PC-9 (cell line): Measurements from ENCODE around the gene LIF. TPM values are rescaled to one million over a fixed set of nuclear protein-coding genes. Genes with fewer than 3 reads are reported as not detected.
A peak's percentile ranks its signal among the peaks of the same experiment; 100 is the strongest.
"Not testable (repeated sequence)": the region's sequence is repeated elsewhere in the genome, so short reads cannot be mapped to it uniquely, and the experiment has no call there.

Experiments
- BruUV-seq: library from RNA; stranded (reverse); fragments of 400-500 nt; replicated peaks from 2 replicates; lab custom pipeline; 2021; lab: Mats Ljungman, UMichigan
- CTCF ChIA-PET: fragments of 300-600 bp; sonication (Branson Sonifier 250); formaldehyde crosslinking; loops from one replicate; lab custom pipeline; 2022; ENCODE audit warnings: antibody characterized with exemption; lab: Charles Lee
- POLR2A ChIA-PET: fragments of 300-600 bp; sonication (Branson Sonifier 250); formaldehyde crosslinking; loops from one replicate; lab custom pipeline; 2022; ENCODE audit warnings: antibody characterized with exemption; ENCODE audit not compliant: unreplicated experiment; lab: Charles Lee
- DNase-seq, 2 experiments: peaks; one replicate each; pipeline versions ENCODE4 v3.0.0 to v3.0.0-alpha.2; 2015 to 2022; ENCODE audit warnings: mixed read lengths in 1 of 2
- H2AFZ ChIP-seq: fragments of 200-600 bp; sonication (generic); 2 replicates; pipeline ENCODE4 v1.8.1; 2017; ENCODE audit warnings: antibody characterized with exemption
- H3F3A ChIP-seq: fragments of 200-600 bp; sonication (generic); 2 replicates; pipeline ENCODE4 v1.8.1; 2017; ENCODE audit warnings: antibody characterized with exemption, mild to moderate bottlenecking, low read depth; ENCODE audit not compliant: insufficient read depth
- H3K27ac ChIP-seq: fragments of 200-600 bp; sonication (generic); 2 replicates; pipeline ENCODE4 v1.6.1; 2016; ENCODE audit warnings: mixed run types
- H3K27me3 ChIP-seq: fragments of 200-600 bp; sonication (generic); 2 replicates; pipeline ENCODE4 v1.6.1; 2016; ENCODE audit warnings: low read depth, mixed run types; ENCODE audit not compliant: insufficient read depth
- H3K36me3 ChIP-seq: fragments of 200-600 bp; sonication (generic); 2 replicates; pipeline ENCODE4 v1.6.1; 2016; ENCODE audit warnings: low read depth, mixed run types
- H3K4me1 ChIP-seq: fragments of 200-600 bp; sonication (generic); replicated peaks from 2 replicates; pipeline ENCODE4 v1.6.1; 2016; ENCODE audit warnings: mixed run types; ENCODE audit not compliant: insufficient read depth
- H3K4me2 ChIP-seq: fragments of 200-600 bp; sonication (generic); 2 replicates; pipeline ENCODE4 v1.6.1; 2017; ENCODE audit warnings: mixed run types
- H3K4me3 ChIP-seq: fragments of 200-600 bp; sonication (generic); 2 replicates; pipeline ENCODE4 v1.6.1; 2016; ENCODE audit warnings: mixed run types
- H3K79me2 ChIP-seq: fragments of 200-600 bp; sonication (generic); 2 replicates; pipeline ENCODE4 v1.6.1; 2017; ENCODE audit warnings: low read depth, mixed run types
- H3K9me2 ChIP-seq: fragments of 200-600 bp; sonication (generic); 2 replicates; pipeline ENCODE4 v1.8.1; 2017; ENCODE audit warnings: mild to moderate bottlenecking; ENCODE audit not compliant: insufficient read depth
- H3K9me3 ChIP-seq: fragments of 200-600 bp; sonication (generic); 2 replicates; pipeline ENCODE4 v1.8.1; 2016; ENCODE audit warnings: low read depth; ENCODE audit not compliant: insufficient read depth
- H4K20me1 ChIP-seq: fragments of 200-600 bp; sonication (generic); 2 replicates; pipeline ENCODE4 v1.8.1; 2017; ENCODE audit not compliant: insufficient read depth
- EZH2 ChIP-seq: fragments of 200-600 bp; sonication (generic); IDR thresholded peaks from 2 replicates; pipeline ENCODE4 v1.8.0; 2017; ENCODE audit warnings: antibody characterized with exemption, low read depth
- intact Hi-C: fragments of 100-400 bp; cut with micrococcal nuclease; formaldehyde crosslinking; loops from one replicate; pipeline ENCODE4 v1.10.0; 2022; ENCODE audit not compliant: unreplicated experiment
- total RNA-seq: library from RNA; stranded (reverse); gene quantifications from 2 replicates; pipeline ENCODE4 v1.2.3, GENCODE V29; 2021
- TF ChIP-seq, protein P1 (sequence below): fragments of 200-600 bp; sonication (generic); conservative IDR thresholded peaks from 2 replicates; pipeline ENCODE4 v1.6.1; 2017; ENCODE audit warnings: mixed run types, antibody characterized with exemption, mild to moderate bottlenecking, moderate library complexity

The LIF gene
- total RNA-seq, 1 experiment from 2014 or later, result 17.4 TPM

DNA sequence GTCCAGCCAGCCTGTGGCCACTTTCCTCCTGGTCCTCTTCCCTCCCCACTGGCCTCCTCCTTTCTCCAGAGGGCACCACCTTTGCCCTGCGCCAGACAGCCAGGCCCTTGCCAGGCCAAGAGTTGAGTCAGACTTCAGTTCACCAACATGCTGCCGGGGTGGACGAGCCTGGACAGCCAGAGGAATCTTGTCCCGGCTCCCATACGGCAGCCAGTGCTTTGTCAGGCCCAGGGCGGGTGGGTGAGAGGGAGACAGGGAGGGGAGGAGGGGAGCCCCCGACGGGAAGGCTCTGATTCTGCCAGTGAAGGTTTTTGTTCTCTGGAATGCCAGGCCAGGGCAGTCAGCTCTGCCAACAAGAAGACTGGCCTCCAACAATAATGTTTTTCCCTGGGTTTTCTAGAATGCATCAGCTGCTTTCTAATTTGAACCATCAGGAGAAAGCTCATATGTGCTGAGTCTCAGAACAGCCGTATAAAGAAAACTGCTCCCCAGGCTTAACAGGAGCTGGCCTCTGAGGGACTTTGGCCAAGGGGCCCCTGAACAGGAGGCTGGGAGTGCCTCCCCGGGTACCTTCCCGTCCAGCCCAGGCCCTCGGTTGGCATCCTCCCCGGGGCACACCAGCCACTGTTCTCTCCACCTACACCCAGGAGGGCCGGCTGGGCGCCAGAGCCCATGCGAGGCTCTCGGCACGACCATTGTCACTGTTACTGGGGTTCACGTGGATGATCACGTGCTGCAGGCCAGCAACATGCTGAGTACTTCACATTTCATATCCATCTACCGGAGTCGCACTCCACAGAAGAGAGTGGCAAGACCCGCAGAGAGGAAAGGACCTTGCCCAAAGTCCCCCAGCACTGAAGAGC, 28.6 kb downstream of the LIF start:
- Histone ChIP-seq H3K27ac (no peak overlapping the region), H4K20me1 (no peaks in the 10 kb centered on the region), H3K9me3 (no peaks in the 10 kb centered on the region), H3K9me2 (no peaks in the 10 kb centered on the region), H3K36me3 (no peaks in the 10 kb centered on the region), H3K4me1 (peaks cover 41% of the 10 kb centered on the region), H3K79me2 (no peaks in the 10 kb centered on the region), H3K4me2 (no peak overlapping the region), H3K27me3 (no peaks in the 10 kb centered on the region), H3F3A (peaks cover 39% of the 10 kb centered on the region), H2AFZ (no peak overlapping the region), H3K4me3 (no peak overlapping the region)
- BruUV-seq, result no TSS peak
- TF ChIP-seq EZH2, result no peak
- TF ChIP-seq, protein P1, sequence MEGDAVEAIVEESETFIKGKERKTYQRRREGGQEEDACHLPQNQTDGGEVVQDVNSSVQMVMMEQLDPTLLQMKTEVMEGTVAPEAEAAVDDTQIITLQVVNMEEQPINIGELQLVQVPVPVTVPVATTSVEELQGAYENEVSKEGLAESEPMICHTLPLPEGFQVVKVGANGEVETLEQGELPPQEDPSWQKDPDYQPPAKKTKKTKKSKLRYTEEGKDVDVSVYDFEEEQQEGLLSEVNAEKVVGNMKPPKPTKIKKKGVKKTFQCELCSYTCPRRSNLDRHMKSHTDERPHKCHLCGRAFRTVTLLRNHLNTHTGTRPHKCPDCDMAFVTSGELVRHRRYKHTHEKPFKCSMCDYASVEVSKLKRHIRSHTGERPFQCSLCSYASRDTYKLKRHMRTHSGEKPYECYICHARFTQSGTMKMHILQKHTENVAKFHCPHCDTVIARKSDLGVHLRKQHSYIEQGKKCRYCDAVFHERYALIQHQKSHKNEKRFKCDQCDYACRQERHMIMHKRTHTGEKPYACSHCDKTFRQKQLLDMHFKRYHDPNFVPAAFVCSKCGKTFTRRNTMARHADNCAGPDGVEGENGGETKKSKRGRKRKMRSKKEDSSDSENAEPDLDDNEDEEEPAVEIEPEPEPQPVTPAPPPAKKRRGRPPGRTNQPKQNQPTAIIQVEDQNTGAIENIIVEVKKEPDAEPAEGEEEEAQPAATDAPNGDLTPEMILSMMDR, result no peak
- intact Hi-C loops, result no loop called here
- ChIA-PET POLR2A (interaction anchor here (0.7 kb wide), 1 partner anchor 705 kb away, joined by 3 read pairs; no protein-coding TSS in a partner anchor), CTCF (interaction anchor here (0.6 kb wide), 1 partner anchor 20 kb away, joined by 3 read pairs; no protein-coding TSS in a partner anchor)
- no peak for DNase-seq

DNA sequence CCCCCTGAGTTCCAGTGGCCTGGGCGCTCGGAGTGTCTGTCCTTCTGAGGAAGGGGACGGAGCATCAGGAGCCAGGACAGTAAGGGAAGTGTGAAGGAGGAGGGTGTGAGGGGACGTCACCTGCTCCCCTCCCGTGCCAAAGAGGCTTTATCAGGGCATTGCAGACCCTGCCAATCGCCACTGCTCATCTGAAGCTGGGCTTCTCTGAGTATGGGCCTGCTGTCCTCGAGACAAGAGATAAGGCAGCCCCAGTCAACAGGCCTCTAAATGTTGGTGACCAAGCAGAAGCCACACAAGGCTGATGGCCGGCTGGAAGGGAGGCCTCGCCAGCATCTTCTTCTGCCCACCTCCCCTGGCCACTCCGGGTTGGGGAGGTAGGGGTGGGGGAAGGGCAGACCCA, 29.8 kb downstream of the LIF start:
- H3F3A ChIP-seq, result peaks cover 45% of the 10 kb centered on the region
- H3K9me2 ChIP-seq, result no peaks in the 10 kb centered on the region
- H3K4me2 ChIP-seq, result no peak overlapping the region
- H3K4me3 ChIP-seq, result no peak overlapping the region
- CTCF ChIA-PET, result no interaction called here
- H4K20me1 ChIP-seq, result no peaks in the 10 kb centered on the region
- H3K9me3 ChIP-seq, result no peaks in the 10 kb centered on the region
- intact Hi-C loops, result no loop called here
- H3K36me3 ChIP-seq, result no peaks in the 10 kb centered on the region
- H3K4me1 ChIP-seq, result peaks cover 46% of the 10 kb centered on the region
- no peaks in the 10 kb centered on the region for H3K79me2 ChIP-seq
- H3K27ac ChIP-seq, result peak overlapping the region; percentile 98; the same call in 1 of the 2 replicates
- TF ChIP-seq, protein P1, result no peak
- no peak for TF ChIP-seq EZH2
- H3K27me3 ChIP-seq, result no peaks in the 10 kb centered on the region
- no peak for DNase-seq
- no TSS peak for BruUV-seq
- POLR2A ChIA-PET, result no interaction called here
- H2AFZ ChIP-seq, result no peak overlapping the region

DNA sequence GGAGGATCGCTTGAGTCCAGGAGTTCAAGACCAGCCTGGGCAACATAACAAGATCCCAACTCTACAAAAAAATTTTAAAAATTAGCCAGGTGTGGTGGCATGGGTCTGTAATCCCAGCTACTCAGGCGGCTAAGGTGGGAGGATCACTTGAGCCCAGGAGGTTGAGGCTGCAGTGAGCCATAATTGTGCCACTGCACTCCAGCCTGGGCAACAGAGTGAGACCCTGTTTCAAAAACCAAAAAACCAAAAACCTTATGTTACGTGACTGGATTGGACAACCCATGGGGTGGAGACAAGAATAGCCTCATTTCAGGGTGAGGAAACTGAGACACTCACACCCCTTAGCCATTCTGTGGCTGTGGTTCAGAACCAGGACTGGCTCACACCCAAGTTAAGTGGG, 30.3 kb downstream of the LIF start:
- peak overlapping the region; percentile 98 for H3K27ac ChIP-seq
- intact Hi-C loops, result not testable (repeated sequence)

More for the DNA sequence above, 30.3 kb downstream of the LIF start:
- H2AFZ ChIP-seq, DNase-seq, CTCF ChIA-PET, BruUV-seq, H3K9me2 ChIP-seq, POLR2A ChIA-PET, H3K4me3 ChIP-seq, H3K36me3 ChIP-seq, H4K20me1 ChIP-seq, H3K27me3 ChIP-seq, H3K79me2 ChIP-seq, H3K4me2 ChIP-seq, H3K9me3 ChIP-seq: not testable (repeated sequence)
- H3K4me1 ChIP-seq, result peaks cover 51% of the 10 kb centered on the region
- H3F3A ChIP-seq, result peaks cover 49% of the 10 kb centered on the region
